ENCODE results near the gene KDM2B. TPM values are rescaled to one million over a fixed set of nuclear protein-coding genes. Genes with fewer than 3 reads are reported as not detected.

KDM2B gene
- total RNA-seq, 1 experiment from 2014 or later, result 45.1 TPM

DNA sequence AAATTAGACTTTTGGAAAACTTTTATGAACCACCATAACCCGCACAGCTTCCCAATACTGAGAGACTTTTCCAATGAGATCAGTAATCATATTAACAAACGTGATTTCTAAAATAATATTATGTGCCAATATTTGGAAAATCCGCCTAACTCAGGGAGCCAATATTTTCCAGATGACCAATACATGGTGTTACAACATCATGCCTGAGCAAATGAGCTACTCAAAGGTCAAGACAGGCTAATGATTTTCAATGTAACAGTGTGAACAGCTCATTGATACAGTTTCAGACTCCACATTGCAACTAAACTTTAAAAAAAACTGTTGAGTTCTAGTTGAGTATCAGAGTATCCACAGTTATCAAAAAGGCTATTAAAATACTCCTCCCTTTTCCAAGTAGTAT is 134.1 kb downstream of the KDM2B start:
- POLR2A ChIA-PET (ENCODE audit: unreplicated experiment), result no interaction called here
- no TSS peak for BruUV-seq (replicated peaks)
- H4K20me1 ChIP-seq (ENCODE audit: insufficient read depth), result no peaks in the 10 kb centered on the region

GRCh38 chr12:121444842-121445202 is 136.0 kb downstream of the KDM2B start:
- no TSS peak for BruUV-seq (replicated peaks)

More for the DNA sequence above, 134.1 kb downstream of the KDM2B start:
- Histone ChIP-seq H3K79me2 (ENCODE audit: low read depth) (peaks cover 8% of the 10 kb centered on the region; the same call in 1 of the 2 replicates), H3F3A (ENCODE audit: insufficient read depth, low read depth) (peaks cover 4% of the 10 kb centered on the region; the same call in 1 of the 2 replicates), H3K36me3 (ENCODE audit: low read depth) (no peaks in the 10 kb centered on the region), H3K4me3 (no peak overlapping the region), H3K27ac (no peak overlapping the region), H2AFZ (no peak overlapping the region), H3K9me2 (ENCODE audit: insufficient read depth) (no peaks in the 10 kb centered on the region), H3K4me1 (replicated peaks; ENCODE audit: insufficient read depth) (peaks cover 6% of the 10 kb centered on the region), H3K9me3 (ENCODE audit: insufficient read depth, low read depth) (no peaks in the 10 kb centered on the region), H3K27me3 (ENCODE audit: insufficient read depth, low read depth) (no peaks in the 10 kb centered on the region), H3K4me2 (no peak overlapping the region)
- intact Hi-C loops (cut with micrococcal nuclease; ENCODE audit: unreplicated experiment), result loop anchor here (10.0 kb wide), 1 partner anchor 862 kb away; the partner anchor contains the start of gene POP5
- CTCF ChIA-PET, result interaction anchor here (0.6 kb wide), 1 partner anchor 421 kb away, joined by 3 read pairs; no protein-coding TSS in a partner anchor
- TF ChIP-seq EZH2 (IDR thresholded peaks at IDR 0.05; ENCODE audit: low read depth), result no peak
- TF ChIP-seq, protein P1, sequence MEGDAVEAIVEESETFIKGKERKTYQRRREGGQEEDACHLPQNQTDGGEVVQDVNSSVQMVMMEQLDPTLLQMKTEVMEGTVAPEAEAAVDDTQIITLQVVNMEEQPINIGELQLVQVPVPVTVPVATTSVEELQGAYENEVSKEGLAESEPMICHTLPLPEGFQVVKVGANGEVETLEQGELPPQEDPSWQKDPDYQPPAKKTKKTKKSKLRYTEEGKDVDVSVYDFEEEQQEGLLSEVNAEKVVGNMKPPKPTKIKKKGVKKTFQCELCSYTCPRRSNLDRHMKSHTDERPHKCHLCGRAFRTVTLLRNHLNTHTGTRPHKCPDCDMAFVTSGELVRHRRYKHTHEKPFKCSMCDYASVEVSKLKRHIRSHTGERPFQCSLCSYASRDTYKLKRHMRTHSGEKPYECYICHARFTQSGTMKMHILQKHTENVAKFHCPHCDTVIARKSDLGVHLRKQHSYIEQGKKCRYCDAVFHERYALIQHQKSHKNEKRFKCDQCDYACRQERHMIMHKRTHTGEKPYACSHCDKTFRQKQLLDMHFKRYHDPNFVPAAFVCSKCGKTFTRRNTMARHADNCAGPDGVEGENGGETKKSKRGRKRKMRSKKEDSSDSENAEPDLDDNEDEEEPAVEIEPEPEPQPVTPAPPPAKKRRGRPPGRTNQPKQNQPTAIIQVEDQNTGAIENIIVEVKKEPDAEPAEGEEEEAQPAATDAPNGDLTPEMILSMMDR (conservative IDR thresholded peaks at IDR 0.05), result no peak
- DNase-seq, result no peak

DNA sequence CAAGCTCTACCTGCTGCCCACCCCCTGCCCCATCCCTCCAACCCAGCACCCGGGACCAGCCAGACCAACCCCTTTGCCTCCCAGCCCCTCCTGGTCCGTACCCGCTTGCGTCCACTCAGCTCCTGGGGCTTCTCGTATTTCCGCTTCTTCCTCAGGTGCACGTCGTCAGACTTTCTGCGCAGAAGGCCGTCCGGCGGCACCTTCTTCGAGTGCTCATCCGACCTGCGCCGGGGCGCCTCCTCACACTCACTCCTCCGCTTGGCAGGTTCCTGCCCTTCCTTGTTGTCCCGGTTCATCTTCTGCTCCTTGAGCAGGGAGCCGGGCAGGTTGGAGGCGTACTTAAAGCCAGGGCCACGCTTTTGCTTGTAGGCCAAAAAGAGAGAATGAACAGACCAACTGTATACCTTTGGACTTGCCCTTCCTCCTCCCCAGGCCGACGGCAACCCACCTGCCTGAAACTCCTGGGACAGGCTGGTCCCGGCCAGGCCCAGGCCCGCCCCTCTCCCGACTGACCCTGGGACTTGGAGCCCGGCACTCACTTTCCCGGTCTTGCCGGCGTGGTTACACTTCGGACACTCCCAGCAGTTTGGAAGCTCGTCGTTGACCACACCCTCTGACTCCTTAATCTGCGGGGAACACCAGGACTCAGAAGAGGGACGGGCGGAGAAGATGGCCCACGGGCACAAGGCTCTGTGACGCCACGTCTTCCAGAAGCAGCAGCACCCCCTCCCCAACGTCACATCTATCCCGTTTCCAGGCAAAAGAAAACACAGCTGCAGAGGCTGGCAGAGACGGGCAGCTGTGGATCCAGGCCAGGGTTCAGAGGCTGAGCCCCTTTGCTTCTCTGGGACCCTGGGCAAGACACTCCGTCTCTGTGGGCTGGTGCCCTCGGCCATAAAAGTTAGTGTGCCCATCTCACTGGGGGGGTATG is 136.6 kb downstream of the KDM2B start:
- H3K27me3 ChIP-seq (ENCODE audit: insufficient read depth, low read depth), result no peaks in the 10 kb centered on the region
- CTCF ChIA-PET, result interaction anchor here (1.0 kb wide), 1 partner anchor 24 kb away, joined by 3 read pairs; no protein-coding TSS in a partner anchor

More at GRCh38 chr12:121444842-121445202, 136.0 kb downstream of the KDM2B start:
- ChIA-PET POLR2A (ENCODE audit: unreplicated experiment) (no interaction called here), CTCF (interaction anchor here (0.5 kb wide), 1 partner anchor 33 kb away, joined by 3 read pairs; no protein-coding TSS in a partner anchor)
- H3F3A ChIP-seq (ENCODE audit: insufficient read depth, low read depth), result no peaks in the 10 kb centered on the region
- no peaks in the 10 kb centered on the region for H3K36me3 ChIP-seq (ENCODE audit: low read depth)
- TF ChIP-seq, protein P1 (conservative IDR thresholded peaks at IDR 0.05), result no peak
- TF ChIP-seq EZH2 (IDR thresholded peaks at IDR 0.05; ENCODE audit: low read depth), result no peak
- H3K27me3 ChIP-seq (ENCODE audit: insufficient read depth, low read depth), result no peaks in the 10 kb centered on the region
- H3K4me3 ChIP-seq, result no peak overlapping the region
- peaks cover 8% of the 10 kb centered on the region; the same call in 1 of the 2 replicates for H3K79me2 ChIP-seq (ENCODE audit: low read depth)
- no peaks in the 10 kb centered on the region for H4K20me1 ChIP-seq (ENCODE audit: insufficient read depth)
- intact Hi-C loops (cut with micrococcal nuclease; ENCODE audit: unreplicated experiment), result loop anchor here (10.0 kb wide), 1 partner anchor 860 kb away; the partner anchor contains the start of gene POP5
- H3K4me1 ChIP-seq (replicated peaks; ENCODE audit: insufficient read depth), result no peaks in the 10 kb centered on the region
- H3K9me2 ChIP-seq (ENCODE audit: insufficient read depth), result no peaks in the 10 kb centered on the region
- H3K27ac ChIP-seq, result no peak overlapping the region
- no peak for DNase-seq
- H3K9me3 ChIP-seq (ENCODE audit: insufficient read depth, low read depth), result no peaks in the 10 kb centered on the region
- no peak overlapping the region for H3K4me2 ChIP-seq
- H2AFZ ChIP-seq, result no peak overlapping the region

More for the DNA sequence above, 136.6 kb downstream of the KDM2B start:
- no peak overlapping the region for H3K4me2 ChIP-seq
- POLR2A ChIA-PET (ENCODE audit: unreplicated experiment), result no interaction called here
- TF ChIP-seq EZH2 (IDR thresholded peaks at IDR 0.05; ENCODE audit: low read depth), result no peak
- TF ChIP-seq, protein P1 (conservative IDR thresholded peaks at IDR 0.05), result no peak
- H2AFZ ChIP-seq, result no peak overlapping the region
- no peak overlapping the region for H3K4me3 ChIP-seq
- H3F3A ChIP-seq (ENCODE audit: insufficient read depth, low read depth), result no peaks in the 10 kb centered on the region
- no peaks in the 10 kb centered on the region for H3K9me2 ChIP-seq (ENCODE audit: insufficient read depth)
- intact Hi-C loops (cut with micrococcal nuclease; ENCODE audit: unreplicated experiment), result loop anchor here (1.0 to 10.0 kb wide), 3 partner anchors 110 to 859 kb away; partner anchors contain the start of gene POP5
- H3K9me3 ChIP-seq (ENCODE audit: insufficient read depth, low read depth), result no peaks in the 10 kb centered on the region
- BruUV-seq (replicated peaks), result no TSS peak
- no peaks in the 10 kb centered on the region for H4K20me1 ChIP-seq (ENCODE audit: insufficient read depth)
- no peak overlapping the region for H3K27ac ChIP-seq
- DNase-seq, result no peak
- H3K79me2 ChIP-seq (ENCODE audit: low read depth), result 0 out of 2 replicates have a peak, but pooled peaks cover 3% of the 10 kb centered on the region
- no peaks in the 10 kb centered on the region for H3K36me3 ChIP-seq (ENCODE audit: low read depth)
- no peaks in the 10 kb centered on the region for H3K4me1 ChIP-seq (replicated peaks; ENCODE audit: insufficient read depth)
